HEK293 (cell line): Measurements from ENCODE around the gene CPLX3.
"Not testable (repeated sequence)": the region's sequence is repeated elsewhere in the genome, so short reads cannot be mapped to it uniquely, and the experiment has no call there.

Source experiments
- CTCF ChIP-seq: fragments of 450-650 bp; formaldehyde crosslinking; IDR thresholded peaks from 2 replicates; pipeline ENCODE4 v1.5.1; 2016; ENCODE audit warnings: missing biosample characterization, missing genetic modification characterization
- REST ChIP-seq: fragments of 450-650 bp; formaldehyde crosslinking; IDR thresholded peaks from 2 replicates; pipeline ENCODE4 v1.5.1; 2016; ENCODE audit warnings: missing biosample characterization, missing genetic modification characterization
- SP2 ChIP-seq: fragments of 450-650 bp; formaldehyde crosslinking; IDR thresholded peaks from 2 replicates; pipeline ENCODE4 v1.5.1; 2016; ENCODE audit warnings: missing biosample characterization, missing genetic modification characterization
- ZFP69B ChIP-seq: fragments of 450-650 bp; formaldehyde crosslinking; IDR thresholded peaks from 2 replicates; pipeline ENCODE4 v1.5.1; 2016; ENCODE audit warnings: missing biosample characterization, missing genetic modification characterization
- ZNF16 ChIP-seq: fragments of 450-650 bp; formaldehyde crosslinking; IDR thresholded peaks from 2 replicates; pipeline ENCODE4 v1.5.1; 2016; ENCODE audit warnings: low read depth, missing biosample characterization, missing genetic modification characterization
- ZNF248 ChIP-seq: fragments of 450-650 bp; formaldehyde crosslinking; IDR thresholded peaks from 2 replicates; pipeline ENCODE4 v1.5.1; 2017; ENCODE audit warnings: missing biosample characterization, missing genetic modification characterization
- ZNF398 ChIP-seq: fragments of 450-650 bp; formaldehyde crosslinking; IDR thresholded peaks from 2 replicates; pipeline ENCODE4 v1.5.1; 2017; ENCODE audit warnings: missing biosample characterization, missing genetic modification characterization
- ZNF623 ChIP-seq: fragments of 450-650 bp; formaldehyde crosslinking; IDR thresholded peaks from 2 replicates; pipeline ENCODE4 v1.5.1; 2016; ENCODE audit warnings: missing biosample characterization, missing genetic modification characterization
- ZNF837 ChIP-seq: fragments of 450-650 bp; formaldehyde crosslinking; IDR thresholded peaks from 2 replicates; pipeline ENCODE4 v1.5.1; 2016; ENCODE audit warnings: missing biosample characterization, missing genetic modification characterization

GRCh38 chr15:74786081-74786480 is 40.3 kb upstream of the CPLX3 start:
- not testable (repeated sequence) for TF ChIP-seq REST, CTCF, ZNF248, ZFP69B, ZNF837, ZNF623, ZNF16, ZNF398, SP2 (tag by site-specific recombination)
